Pulmonary artery endothelial cell (primary cell): ENCODE measurements around the gene MICA. TPM values are rescaled to one million over a fixed set of nuclear protein-coding genes. Genes with fewer than 3 reads are reported as not detected.
A peak's percentile ranks its signal among the peaks of the same experiment; 100 is the strongest.
"Not testable (repeated sequence)": the region's sequence is repeated elsewhere in the genome, so short reads cannot be mapped to it uniquely, and the experiment has no call there.

Source experiments
- DNase-seq: peaks from one replicate; pipeline ENCODE4 v3.0.0-alpha.2; 2011; ENCODE audit warnings: low read depth, low spot score
- total RNA-seq: library from RNA; depleted of rRNA; stranded (reverse); fragments of >200 nt; gene quantifications from 2 replicates; pipeline ENCODE4 v1.2.3, GENCODE V29; 2014

The MICA gene
- total RNA-seq, 1 donor from 2014 or later = 72.9 TPM

GRCh38 chr6:31381666-31382065, 21.7 kb upstream of the MICA start:
- DNase-seq = no peak

GRCh38 chr6:31383149-31383548, 20.2 kb upstream of the MICA start:
- DNase-seq = no peak

- DNase-seq = no peak
Observed at GRCh38 chr6:31385041-31385440, 18.4 kb upstream of the MICA start.

- DNase-seq = no peak
Observed at GRCh38 chr6:31386099-31386498, 17.3 kb upstream of the MICA start.

GRCh38 chr6:31386977-31387376, 16.4 kb upstream of the MICA start:
- no peak for DNase-seq

DNA sequence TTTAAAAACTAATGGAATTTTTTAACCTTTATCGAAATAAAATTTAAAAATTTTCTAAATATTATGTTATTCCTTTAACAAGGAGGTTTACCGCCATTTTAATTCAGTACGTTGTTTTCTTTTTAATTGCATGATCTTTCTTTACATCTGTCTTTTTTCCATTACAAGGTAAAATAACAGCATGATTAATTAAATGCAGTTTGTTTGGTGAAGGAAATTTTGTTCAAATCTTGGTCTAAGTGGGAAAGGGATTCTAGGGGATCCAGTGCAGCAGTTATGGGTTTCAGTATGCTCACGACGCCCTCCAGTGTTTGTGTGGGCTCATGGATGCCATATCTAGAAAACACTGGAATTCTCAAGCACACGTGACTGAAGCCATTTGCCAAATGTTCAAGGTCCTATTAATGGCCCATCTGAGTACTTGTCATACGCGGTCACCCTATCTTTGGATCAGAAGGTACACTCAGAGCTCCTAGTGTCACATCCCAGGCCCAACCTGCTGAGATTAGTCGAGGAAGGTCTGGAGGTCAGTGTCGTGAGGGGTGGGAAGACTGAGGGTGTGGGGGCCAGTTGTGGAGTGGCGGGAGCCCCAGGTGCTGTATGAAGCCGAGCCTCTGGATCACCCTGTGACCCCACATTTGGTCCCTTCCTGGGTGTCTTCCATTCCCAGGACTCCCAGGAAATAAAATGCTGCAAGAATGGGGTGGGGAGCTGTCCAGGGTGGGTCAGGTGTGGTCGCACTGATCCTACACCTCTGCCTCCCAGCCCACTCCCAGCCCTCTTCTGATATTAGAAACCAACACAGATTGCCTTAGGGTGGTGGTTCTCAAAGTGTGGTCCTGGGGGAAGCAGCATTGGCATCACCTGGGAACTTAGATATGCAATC, 14.2 kb upstream of the MICA start:
- not testable (repeated sequence) for DNase-seq

DNA sequence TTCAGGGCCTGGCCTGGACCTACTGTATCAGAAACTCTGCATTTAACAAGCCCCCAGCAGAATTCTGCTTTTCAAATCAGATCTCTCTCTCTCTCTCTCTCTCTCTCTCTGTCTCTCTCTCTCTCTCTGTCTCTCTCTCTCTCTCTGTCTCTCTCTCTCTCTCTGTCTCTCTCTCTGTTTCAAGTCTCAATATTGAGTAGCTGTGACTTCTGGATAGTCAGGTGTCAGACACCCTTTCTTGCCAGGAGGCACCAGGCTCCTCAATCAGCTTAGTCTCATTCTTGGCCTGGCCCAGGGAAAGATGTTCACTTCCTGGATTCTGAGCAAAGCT, 13.6 kb upstream of the MICA start:
- DNase-seq = not testable (repeated sequence)

DNA sequence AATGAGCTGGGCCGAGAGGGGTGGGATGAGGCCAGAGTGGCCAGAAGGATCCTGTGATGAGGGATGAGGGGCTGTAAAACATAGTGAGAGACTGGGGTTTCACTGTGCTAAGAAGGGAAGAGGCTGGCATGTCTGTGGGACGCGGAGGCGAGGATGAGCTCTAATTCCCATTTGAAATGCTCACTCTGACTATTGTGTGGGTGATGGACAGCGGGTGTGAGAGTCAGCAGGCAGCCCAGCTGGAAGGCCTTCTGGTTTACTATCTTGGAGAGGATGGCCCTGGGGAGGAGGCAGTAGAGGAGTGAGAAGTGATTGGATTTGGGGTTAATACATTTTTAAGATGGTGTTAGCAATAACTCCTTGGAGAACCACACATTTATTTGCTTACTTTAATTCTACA, 9.5 kb upstream of the MICA start:
- no peak for DNase-seq

DNA sequence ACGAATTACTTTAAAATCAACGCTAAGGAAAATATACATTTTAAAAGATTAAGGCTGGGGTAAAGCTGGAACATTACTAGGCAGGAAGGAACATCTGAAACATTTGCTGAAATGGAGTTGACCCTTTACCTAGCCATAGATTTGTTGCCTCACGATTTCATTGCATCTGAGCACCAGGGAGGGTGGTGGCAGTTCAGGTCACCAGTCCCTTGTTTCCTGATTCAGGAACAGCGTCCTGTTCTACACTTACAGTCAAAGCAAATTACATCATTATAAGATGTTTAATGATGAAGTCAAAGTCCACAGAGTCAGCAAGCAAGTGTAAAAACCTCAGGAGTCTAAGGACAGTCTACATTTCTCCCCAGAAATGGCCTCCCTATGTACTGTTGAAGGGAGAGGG, 9.0 kb upstream of the MICA start:
- no peak for DNase-seq

DNA sequence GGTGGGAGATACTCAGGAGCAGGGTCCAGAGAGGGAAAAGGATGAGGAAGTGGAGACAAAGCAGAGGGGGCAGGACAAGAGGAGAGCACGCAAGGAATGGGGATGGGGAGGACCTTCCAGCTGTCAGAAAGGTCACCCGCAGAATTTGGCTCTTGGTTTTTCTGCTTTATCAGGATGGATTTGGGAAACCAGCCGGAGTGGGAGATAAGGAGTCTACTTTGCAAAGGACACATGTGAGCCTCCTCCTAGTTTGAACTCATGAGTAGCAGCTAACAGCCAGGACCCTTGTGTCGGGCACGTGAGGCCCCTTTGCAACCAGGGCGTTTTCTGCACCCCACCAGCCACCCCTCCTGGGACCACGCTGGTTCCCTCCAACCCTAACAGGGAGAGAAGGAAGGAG, 7.6 kb upstream of the MICA start:
- DNase-seq = no peak

DNA sequence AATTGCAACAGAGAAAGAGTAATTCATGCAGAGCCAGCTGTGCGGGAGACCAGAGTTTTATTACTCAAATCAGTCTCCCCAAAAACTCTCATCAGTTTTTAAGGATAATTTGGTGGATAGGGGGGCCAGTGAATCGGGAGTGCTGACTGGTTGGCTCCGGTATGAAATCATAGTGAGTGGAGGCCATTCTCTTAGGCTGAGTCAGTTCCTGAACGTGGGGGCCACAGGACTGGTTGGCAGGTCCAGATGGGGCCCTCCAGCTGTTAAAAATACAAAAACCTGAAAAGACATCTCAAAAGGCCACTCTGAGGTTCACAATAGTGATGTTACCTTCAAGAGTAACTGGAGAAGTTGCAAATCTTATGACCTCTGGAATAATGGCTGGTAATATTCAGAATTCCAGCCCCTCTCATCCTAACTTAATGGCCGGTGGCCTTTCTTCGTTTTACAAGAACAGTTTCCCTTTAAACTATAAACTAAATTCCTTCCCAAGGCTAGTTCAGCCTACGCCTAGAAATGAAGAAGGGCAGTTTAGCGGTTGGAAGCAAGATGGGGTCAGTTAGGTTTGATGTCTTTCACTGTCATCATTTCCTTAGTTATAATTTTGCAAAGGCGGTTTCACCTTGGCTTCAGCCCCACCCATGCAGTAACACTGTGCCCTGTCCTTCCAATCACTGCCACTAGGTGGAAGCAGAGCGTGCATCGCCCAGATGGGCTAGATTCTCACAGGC, 6.8 kb upstream of the MICA start:
- DNase-seq = peak; percentile 32

DNA sequence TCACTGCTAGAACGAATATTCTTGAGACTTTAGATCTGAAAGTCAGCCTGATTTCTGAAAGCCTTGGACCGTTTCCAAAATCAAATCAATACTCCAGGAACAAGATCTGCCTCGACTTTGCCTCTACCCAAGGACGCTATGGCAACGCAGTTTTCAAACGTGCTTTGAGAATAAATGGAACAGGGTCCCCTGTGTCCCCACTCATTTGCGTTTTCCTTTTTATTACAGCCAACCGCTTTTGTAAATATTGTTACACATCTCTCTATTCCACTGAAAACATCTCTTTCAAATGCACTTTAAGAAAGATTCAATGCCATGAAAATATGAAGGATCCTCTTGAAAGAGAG, 6.3 kb upstream of the MICA start:
- not testable (repeated sequence) for DNase-seq

GRCh38 chr6:31397901-31398525, 5.4 kb upstream of the MICA start:
- DNase-seq = no peak

- DNase-seq = peak; percentile 67
Observed at GRCh38 chr6:31399589-31400466, 3.6 kb upstream of the MICA start.

DNA sequence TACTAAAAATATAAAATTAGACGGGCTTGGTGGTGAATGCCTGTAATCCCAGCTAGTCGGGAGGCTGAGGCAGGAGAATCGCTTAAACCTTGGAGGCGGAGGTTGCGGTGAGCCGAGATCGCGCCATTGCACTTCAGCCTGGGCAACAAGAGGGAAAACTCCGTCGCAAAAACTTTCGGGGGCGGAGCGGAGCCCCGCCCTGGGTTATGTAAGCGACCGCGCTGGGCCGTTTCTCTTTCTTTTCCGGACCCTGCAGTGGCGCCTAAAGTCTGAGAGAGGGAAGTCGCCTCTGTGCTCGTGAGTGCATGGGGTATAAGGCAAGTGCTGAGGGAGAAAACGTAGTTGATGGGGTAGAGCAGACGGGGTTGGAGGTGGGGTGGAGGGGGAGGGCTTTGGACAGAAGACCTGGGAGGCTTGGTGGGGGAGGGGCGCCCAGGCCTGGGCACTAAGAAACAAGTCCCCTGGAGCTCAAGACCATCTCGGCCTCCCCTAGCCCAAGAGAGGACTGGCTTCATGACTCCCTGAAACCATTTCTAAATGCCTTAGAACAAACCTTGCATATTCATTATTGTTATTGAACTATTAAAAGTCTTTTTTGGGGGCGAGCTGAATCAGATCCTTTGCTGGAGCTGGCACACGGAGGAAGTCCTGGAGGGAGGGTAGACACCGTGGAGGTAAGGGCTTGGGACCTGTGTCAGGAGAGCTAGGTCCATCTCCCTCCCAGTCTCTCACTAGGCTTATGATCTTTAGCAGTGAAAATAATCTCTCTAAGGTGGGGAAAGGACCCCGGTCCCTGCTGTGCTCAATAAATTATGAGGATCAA, 2.7 kb upstream of the MICA start:
- DNase-seq = no peak

DNA sequence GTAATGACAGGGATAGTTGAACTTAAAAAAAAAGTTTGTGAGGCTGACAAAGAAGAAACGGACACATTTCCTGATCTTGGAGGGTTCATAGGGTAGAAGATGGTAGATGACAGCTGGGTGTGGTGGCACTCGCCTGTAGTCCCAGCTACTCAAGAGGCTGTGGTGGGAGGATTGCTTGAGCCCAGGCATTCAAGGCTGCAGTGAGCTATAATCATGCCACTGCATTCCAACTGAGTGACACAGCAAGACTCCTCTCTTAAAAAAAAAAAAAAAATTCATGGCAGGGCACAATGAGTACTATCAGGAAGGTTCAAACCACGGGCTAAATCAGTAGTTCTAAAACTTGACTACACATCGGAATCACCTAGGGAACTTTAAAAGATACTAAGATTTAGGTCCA, 2.0 kb upstream of the MICA start:
- DNase-seq = peak; percentile 32

DNA sequence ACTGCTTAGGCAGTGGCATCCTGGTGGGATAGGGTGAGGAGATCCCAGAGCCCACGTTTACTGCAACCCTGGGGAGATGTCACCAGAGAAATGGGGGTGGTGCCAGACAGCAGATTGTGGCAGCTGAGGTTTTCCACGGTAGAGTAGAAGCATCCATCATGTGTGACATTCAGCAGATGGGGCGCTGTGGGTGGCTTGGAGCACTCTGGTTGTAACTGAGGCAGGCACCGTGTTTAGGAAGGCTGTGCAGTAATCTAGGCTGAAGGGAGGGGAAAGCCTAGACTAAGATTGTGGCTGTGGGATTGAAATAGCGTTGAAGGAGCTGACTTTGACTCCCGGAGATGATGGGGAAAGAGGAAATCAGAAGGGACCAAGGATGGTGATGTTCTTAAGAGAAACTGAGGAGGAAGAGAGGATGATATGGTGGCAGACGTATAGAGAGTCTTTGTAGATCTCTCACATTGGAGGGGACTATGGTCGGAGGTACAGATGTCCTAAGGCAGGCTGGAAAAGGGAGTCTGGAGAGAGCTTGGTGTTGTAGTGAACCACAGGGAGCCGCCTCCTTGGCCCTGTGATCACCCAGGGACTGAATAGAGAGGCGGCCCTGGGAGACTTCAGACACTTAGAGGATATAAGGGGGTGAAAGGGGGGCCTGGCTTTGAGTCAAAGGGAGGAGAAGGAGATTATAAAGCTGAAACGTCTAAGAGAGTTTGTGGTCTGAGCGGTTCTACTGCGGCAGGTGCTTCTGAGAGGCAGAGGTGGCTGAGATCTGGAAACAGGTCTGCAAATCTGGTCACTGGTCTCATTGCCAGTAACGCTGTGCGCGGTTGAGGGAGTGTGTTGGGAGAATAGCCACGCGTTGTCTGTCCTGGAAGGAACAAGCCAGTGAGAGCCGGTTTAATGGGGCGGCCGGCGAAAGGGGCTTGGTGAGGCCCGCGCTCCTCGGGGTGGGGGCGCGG, 792 bp upstream of the MICA start:
- DNase-seq = no peak

DNA sequence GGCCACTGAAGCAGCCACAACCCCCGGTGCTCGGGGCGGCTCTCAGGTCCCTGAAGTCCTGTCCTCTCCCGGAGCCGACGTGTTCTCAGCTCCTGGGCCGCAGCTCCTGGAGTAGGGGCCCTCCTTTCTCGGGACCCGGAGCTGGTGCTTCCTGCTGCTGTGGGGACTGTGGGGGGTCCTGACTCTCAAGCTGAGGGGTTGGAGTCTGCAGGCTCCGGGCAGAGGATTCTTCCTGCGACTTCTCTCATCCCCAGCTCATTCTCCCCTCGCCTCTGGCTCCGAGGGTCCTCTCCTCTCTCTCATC, 618 bp downstream of the MICA start:
- DNase-seq = not testable (repeated sequence)

- no peak for DNase-seq
Observed at GRCh38 chr6:31405996-31406395, 2.6 kb downstream of the MICA start.

- no peak for DNase-seq
Observed at GRCh38 chr6:31407699-31408098, 4.3 kb downstream of the MICA start.
